Epithelial cell of esophagus (primary cell): ENCODE results near the gene CLEC16A.

ENCODE experiments used
- DNase-seq: peaks from one replicate; pipeline ENCODE4 v3.0.0; 2010; ENCODE audit warnings: low read depth
- H3K4me3 ChIP-seq: 2 replicates; pipeline ENCODE4 v1.5.1; 2011; ENCODE audit warnings: mild to moderate bottlenecking, low read length, control low read depth
- TF ChIP-seq, protein P1 (sequence below): IDR thresholded peaks from 2 replicates; pipeline ENCODE4 v1.5.1; 2011; ENCODE audit warnings: low read depth, mild to moderate bottlenecking, low read length, control low read depth, inconsistent platforms; ENCODE audit not compliant: insufficient read depth; ENCODE audit errors: missing control alignments

The CLEC16A gene

DNA sequence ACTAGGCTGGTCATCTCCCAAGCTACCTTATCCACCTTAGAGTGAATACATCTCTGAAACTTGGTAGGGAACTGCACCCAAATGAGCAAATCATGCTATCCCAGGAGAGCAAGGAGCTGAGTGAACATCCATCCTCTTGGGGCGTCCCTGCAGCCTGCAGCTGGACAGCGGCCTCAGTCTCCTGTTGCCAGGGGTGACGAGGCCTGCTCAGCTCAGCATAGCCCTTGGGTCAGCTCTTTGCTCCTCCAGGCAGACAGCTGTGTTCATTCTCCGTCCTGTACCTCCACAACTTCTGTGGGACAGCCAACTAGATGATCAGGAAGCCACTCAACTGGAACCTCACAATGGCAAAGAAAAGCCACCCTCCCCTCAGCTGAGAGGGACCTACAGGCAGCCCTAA is 199.8 kb downstream of the CLEC16A start:
- TF ChIP-seq, protein P1, sequence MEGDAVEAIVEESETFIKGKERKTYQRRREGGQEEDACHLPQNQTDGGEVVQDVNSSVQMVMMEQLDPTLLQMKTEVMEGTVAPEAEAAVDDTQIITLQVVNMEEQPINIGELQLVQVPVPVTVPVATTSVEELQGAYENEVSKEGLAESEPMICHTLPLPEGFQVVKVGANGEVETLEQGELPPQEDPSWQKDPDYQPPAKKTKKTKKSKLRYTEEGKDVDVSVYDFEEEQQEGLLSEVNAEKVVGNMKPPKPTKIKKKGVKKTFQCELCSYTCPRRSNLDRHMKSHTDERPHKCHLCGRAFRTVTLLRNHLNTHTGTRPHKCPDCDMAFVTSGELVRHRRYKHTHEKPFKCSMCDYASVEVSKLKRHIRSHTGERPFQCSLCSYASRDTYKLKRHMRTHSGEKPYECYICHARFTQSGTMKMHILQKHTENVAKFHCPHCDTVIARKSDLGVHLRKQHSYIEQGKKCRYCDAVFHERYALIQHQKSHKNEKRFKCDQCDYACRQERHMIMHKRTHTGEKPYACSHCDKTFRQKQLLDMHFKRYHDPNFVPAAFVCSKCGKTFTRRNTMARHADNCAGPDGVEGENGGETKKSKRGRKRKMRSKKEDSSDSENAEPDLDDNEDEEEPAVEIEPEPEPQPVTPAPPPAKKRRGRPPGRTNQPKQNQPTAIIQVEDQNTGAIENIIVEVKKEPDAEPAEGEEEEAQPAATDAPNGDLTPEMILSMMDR = no peak
- no peak overlapping the region for H3K4me3 ChIP-seq
- DNase-seq = no peak

DNA sequence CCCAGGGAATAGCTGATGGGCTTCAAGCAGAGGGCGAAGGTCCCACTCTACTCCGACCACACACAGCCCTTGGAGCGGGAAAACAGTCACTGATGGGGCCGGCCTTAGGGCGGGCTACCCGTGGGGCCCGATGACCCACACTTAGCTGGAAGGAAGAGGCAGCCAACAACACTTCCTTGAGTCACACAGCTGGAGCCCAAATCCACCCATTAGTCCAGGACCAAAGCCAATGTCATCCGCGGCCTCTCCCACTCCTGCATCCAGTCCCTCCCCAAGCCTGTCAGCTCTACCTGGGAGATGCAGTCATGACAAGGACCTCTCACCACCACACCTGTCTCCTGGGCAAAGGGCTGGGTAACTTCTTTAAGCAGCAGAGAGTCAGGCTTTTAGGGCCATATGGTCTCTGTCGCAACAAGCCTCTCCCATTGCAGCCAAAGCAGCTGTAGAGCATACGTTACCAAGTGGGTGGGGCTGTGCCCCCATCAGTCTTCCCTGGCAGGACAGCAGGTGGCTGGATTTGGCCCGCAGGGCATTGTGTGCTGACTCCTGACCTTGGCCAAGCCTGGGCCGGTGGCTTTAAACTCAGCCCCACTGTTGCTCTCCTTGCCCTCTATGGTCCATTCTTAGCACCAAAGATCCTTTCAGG is 200.9 kb downstream of the CLEC16A start:
- TF ChIP-seq, protein P1 = no peak

DNA sequence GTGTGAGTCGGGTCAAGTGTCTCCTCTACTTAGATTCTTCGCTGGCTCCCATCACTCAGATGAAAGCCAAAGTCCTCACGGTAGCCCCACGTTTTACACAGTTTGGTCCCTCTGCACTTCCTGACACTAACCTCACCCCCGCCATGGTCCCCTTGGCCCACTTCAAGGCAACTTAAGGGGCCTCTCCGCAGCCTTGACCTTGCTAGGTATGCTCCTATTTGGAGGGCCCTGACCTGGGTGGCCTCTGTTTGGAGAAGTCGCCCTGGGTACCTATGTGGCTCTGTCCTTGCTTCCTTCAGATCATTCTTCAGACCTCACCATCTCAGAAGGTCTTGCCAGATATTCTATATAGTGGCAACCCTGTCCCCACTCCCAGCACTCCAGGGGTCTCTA is 201.5 kb downstream of the CLEC16A start:
- no peak for DNase-seq
- TF ChIP-seq, protein P1 = no peak
- H3K4me3 ChIP-seq = no peak overlapping the region

More for the DNA sequence above, 200.9 kb downstream of the CLEC16A start:
- DNase-seq = no peak
- H3K4me3 ChIP-seq = no peak overlapping the region

DNA sequence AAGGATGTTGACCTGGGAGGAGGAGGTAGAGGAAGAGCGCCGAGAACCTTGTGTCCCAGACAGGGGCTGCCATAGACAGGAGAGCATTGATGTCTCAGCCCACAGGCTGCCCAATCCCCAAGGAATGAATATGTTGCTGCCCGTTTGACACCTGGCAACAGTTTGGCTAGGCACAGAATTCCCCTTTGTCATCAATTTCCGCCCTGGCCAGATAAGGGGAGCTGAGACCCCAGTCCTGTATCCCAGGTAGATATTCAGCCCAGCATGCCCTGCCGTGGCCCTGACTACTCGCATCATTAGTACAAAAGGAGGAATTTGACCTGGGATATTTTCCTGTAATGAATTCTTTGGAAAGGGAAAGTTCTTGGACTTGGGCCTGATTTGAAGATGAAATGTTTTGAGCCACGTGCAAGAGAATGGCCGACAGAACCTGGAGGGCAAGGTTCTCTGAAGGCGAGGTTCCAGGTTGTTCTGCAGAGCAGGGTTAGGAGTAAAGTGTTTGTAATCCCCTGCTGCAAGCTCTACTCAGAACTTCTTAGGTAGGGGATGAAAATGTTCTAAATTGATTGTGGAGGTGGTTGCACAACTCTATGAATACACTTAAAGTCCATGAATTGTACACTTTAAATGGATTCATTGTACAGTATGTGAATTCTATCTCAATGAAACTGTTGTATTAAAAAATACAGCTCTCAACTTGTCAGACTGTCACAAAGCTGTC is 202.8 kb downstream of the CLEC16A start:
- no peak for DNase-seq
- H3K4me3 ChIP-seq = no peak overlapping the region
- TF ChIP-seq, protein P1 = no peak

DNA sequence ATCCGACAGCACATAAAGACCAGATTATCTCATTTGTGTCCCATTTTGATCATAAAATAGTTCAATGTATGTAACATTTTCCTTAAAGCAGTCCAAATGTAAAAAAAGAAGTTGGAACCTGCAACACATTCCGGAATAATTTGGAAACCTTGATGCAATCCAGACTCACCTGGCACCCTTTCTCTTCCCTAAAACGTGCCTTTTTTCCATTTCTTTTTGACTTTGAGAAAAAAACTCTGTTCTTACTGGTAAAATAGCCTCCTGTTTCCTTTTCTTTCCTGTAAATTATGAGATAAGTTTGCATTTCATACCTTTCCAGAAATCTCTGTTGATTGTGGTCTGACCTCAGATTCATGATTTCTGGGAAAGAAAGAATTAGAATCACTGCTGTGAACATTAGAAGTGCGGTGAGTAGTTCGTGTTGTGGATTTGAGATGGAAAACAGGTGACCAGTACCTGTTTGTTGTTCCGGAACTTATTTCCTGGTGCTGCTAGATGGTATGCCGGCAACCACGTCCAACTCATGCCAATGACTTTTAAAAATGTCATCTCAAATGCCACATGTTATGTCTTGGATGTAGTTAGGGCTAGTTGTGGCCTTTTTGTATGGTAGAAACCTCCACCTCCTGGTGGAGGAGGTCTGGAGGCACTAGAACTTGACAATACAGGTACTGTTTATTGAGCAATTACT is 203.5 kb downstream of the CLEC16A start:
- TF ChIP-seq, protein P1 = no peak
- no peak overlapping the region for H3K4me3 ChIP-seq
- DNase-seq = no peak

DNA sequence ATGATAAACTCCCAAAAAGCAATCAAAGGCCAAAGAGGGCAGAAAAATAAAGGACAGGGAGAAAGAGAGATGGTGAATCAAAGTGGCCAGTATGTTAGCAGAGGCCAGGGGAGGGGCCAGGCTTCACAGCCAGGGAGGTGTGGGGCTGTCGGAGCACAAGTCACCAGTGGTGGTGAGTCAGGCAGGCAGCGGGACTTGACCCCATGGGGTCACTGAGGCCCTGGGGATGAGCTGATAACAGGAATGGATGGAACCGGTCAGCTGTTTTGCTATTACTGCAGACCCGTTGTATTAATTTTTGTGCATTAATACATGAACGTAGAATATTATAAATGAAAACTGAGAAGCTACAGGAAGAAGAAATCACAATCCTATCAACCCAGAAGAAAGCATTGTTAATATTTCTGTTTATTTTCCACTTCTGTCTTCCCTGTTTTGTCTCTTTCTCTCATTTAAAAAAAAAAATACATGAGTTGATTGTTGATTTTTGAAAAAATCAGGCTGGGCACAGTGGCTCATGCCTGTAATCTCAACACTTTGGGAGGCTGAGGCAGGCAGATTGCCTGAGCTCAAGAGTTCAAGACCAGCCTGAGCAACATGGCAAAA is 204.8 kb downstream of the CLEC16A start:
- TF ChIP-seq, protein P1 = no peak
- H3K4me3 ChIP-seq = no peak overlapping the region
- DNase-seq = no peak
